Osteocyte (in vitro differentiated cells): ENCODE measurements around the gene CCNL2. TPM values are rescaled to one million over a fixed set of nuclear protein-coding genes. Genes with fewer than 3 reads are reported as not detected.

Experiments used
- DNase-seq: peaks from one replicate; pipeline ENCODE4 v3.0.0; 2021; ENCODE audit warnings: mixed read lengths; ENCODE audit not compliant: unreplicated experiment; ENCODE audit errors: extremely low spot score
- H3K27ac Mint-ChIP-seq: one replicate; pipeline ENCODE4 v1.8.0; 2021; ENCODE audit warnings: mild to moderate bottlenecking, mixed read lengths; ENCODE audit not compliant: unreplicated experiment
- H3K27me3 Mint-ChIP-seq: one replicate; pipeline ENCODE4 v1.8.0; 2021; ENCODE audit warnings: mixed read lengths; ENCODE audit not compliant: unreplicated experiment
- H3K36me3 Mint-ChIP-seq: one replicate; pipeline ENCODE4 v1.8.0; 2021; ENCODE audit warnings: mixed read lengths; ENCODE audit not compliant: unreplicated experiment
- H3K4me1 Mint-ChIP-seq: one replicate; pipeline ENCODE4 v1.8.0; 2021; ENCODE audit warnings: mixed read lengths; ENCODE audit not compliant: unreplicated experiment
- H3K4me3 Mint-ChIP-seq: one replicate; pipeline ENCODE4 v1.8.0; 2021; ENCODE audit warnings: mild to moderate bottlenecking, moderate library complexity, mixed read lengths; ENCODE audit not compliant: unreplicated experiment
- H3K9me3 Mint-ChIP-seq: one replicate; pipeline ENCODE4 v1.8.0; 2021; ENCODE audit warnings: mixed read lengths; ENCODE audit not compliant: unreplicated experiment
- CTCF ChIP-seq: fragments of 200-600 bp; sonication (generic); IDR thresholded peaks from 2 replicates; pipeline ENCODE4 v1.5.0; 2021; ENCODE audit warnings: antibody characterized with exemption, mild to moderate bottlenecking, moderate library complexity
- total RNA-seq: library from RNA; stranded (reverse); gene quantifications from 2 replicates; pipeline ENCODE4 v1.2.1, GENCODE V29; 2021

Gene CCNL2
- total RNA-seq, 1 donor from 2014 or later, result 262 TPM

- H3K4me1 Mint-ChIP-seq, result peaks cover 38% of the 10 kb centered on the region
- H3K9me3 Mint-ChIP-seq, result no peaks in the 10 kb centered on the region
- DNase-seq, result no peak
- peak; percentile 62 for TF ChIP-seq CTCF
- peak overlapping the region; percentile 60 for H3K27ac Mint-ChIP-seq
- H3K27me3 Mint-ChIP-seq, result no peaks in the 10 kb centered on the region
- H3K36me3 Mint-ChIP-seq, result peaks cover 26% of the 10 kb centered on the region
- H3K4me3 Mint-ChIP-seq, result peak overlapping the region; percentile 36
These were observed 3.2 kb upstream of the CCNL2 start for GRCh38 chr1:1402072-1402900.

- no peak overlapping the region for H3K27ac Mint-ChIP-seq
- H3K9me3 Mint-ChIP-seq, result no peaks in the 10 kb centered on the region
- H3K4me3 Mint-ChIP-seq, result peak overlapping the region; percentile 36
- H3K27me3 Mint-ChIP-seq, result no peaks in the 10 kb centered on the region
- peaks cover 36% of the 10 kb centered on the region for H3K4me1 Mint-ChIP-seq
- peaks cover 26% of the 10 kb centered on the region for H3K36me3 Mint-ChIP-seq
- no peak for TF ChIP-seq CTCF
- DNase-seq, result no peak
These were observed 2.4 kb upstream of the CCNL2 start for GRCh38 chr1:1401457-1402010.

DNA sequence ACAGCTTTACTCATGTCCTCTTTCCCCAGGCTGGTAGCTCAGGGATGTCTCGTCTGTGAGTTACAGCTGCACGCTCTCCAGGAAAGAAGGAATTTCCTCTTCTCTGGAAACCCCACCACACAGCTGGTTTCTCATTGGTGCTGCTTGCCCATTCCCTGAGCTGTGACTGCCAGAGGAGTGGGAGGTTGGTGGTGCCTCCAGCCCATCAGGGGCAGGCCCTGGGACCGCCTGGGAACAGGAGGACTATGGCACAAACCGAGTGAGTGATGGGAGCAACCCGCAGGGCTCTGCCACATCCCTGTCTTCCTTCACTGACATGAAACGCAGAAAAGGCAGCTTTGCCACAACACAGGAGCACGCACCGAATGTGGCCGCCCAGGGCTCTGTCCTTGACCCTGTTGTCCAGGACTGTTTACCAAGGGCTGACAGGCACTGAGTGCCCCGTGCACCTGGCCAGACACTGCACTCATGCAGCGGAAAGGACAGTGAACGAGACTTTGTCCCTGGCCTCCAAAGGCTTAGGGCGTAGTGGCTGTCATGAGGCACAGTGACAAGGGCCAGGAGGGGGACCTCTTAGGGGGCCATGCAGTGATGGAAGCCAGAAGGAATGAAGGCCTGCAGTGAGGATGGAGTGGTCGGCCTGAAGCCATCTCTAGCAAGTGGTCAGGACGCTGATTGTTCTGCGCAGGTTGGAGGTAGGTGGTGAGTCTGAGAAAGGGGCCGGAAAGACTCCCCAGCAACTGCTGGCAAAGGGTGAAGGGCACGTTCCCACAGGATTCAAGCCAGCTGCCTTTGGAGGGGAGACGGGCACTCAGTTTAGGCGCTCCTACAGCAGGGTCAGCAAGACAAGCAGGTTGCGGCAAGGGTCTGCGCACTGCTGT, 1.7 kb upstream of the CCNL2 start:
- DNase-seq, result no peak
- no peaks in the 10 kb centered on the region for H3K9me3 Mint-ChIP-seq
- H3K27ac Mint-ChIP-seq, result peak overlapping the region; percentile 84
- peak overlapping the region; percentile 85 for H3K4me3 Mint-ChIP-seq
- H3K36me3 Mint-ChIP-seq, result peaks cover 26% of the 10 kb centered on the region
- H3K27me3 Mint-ChIP-seq, result no peaks in the 10 kb centered on the region
- H3K4me1 Mint-ChIP-seq, result peaks cover 31% of the 10 kb centered on the region
- TF ChIP-seq CTCF, result no peak

DNA sequence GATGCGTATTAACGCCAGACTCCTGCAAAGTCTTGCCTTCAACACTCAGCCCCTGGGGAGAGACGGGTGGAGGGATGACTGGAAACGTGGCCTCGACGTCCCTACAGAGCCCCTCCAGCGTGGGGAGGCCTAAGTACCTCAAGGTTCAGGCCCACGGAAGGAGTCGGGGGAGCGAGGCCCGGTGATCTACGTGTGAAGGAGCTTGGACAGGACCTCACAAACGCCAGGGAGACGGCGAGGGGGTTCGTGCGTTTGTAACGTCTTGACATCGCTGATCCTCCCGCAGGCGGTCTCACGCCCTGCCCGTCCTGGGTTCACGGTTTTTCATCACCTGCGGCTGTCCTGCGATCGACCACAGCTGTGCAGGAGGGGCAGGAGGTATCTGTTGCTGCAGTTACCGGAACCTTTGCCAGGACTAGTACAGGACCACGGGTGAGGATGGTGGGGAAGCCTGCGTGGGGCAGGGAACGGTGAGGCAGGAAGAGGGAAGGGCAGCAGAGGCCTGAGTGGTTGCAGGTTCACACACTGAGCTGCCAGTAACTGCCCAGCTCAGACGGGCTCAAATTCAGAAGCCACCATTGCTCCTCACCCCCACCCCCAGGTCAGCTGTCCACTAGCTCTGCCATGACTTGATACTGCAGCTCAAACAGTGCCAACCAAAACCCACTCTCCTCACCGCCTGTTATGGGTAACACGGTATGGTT, 889 bp upstream of the CCNL2 start:
- H3K9me3 Mint-ChIP-seq, result no peaks in the 10 kb centered on the region
- peaks cover 29% of the 10 kb centered on the region for H3K4me1 Mint-ChIP-seq
- peak overlapping the region; percentile 84 for H3K27ac Mint-ChIP-seq
- peaks cover 30% of the 10 kb centered on the region for H3K36me3 Mint-ChIP-seq
- peak overlapping the region; percentile 85 for H3K4me3 Mint-ChIP-seq
- TF ChIP-seq CTCF, result no peak
- H3K27me3 Mint-ChIP-seq, result no peaks in the 10 kb centered on the region
- DNase-seq, result no peak
